HG02943 (cell line): ENCODE data around the gene SPTY2D1.
"Not testable (repeated sequence)": the region's sequence is repeated elsewhere in the genome, so short reads cannot be mapped to it uniquely, and the experiment has no call there.

Experiments
- ATAC-seq: cut with Tn5 transposase; IDR thresholded peaks from one replicate; pipeline ENCODE4 v1.9.1; 2021; ENCODE audit warnings: mild to moderate bottlenecking, low read depth, moderate library complexity; ENCODE audit not compliant: unreplicated experiment

SPTY2D1 gene

DNA sequence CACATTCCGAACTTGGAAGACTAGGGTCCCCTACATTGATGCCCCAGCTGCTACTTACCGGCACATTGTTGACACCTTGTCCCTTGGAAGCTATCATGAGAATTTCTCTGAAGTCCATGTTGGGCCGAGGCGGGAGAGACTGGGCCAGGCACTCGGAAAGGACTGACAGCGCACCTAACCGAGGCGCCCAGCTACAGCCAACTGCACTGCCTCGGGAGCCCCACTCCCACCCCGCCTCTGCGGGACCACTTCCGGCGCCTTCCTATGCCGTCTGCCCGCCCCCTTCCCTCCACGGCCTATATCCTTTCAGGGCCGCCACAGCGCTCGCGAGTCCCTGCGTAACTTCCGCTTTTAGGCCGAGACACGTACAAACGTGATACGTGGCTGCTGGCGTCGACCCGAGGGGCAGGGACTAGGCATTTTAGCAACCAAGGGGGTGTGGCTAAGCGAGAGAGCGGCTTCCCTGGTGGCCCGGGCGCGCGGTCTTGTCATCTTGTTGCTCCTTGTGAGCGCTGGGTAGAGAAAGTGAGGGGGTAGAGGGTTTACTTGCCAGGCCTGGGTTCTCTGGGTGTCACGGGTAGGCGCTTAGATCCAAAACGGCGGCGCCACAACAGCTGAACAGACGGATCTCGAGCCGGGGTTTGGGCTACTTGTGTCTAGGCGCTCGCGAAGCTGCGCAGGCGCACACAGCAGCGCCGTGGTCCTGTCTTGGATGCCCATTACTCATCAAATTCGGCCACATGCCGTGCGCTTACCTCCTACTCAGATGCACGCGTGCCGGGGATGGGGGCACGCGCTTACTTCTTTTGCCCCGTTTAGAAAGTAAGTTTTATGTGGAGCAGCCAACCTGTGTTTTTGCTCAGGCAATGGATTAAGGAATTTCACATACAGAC, at the start of gene SPTY2D1:
TSS of gene SPTY2D1 (minus strand) at position 203 of the 893 bp plus-strand sequence. CDS start at position 118, 85 bp downstream.
- ATAC-seq: peak; percentile 92

DNA sequence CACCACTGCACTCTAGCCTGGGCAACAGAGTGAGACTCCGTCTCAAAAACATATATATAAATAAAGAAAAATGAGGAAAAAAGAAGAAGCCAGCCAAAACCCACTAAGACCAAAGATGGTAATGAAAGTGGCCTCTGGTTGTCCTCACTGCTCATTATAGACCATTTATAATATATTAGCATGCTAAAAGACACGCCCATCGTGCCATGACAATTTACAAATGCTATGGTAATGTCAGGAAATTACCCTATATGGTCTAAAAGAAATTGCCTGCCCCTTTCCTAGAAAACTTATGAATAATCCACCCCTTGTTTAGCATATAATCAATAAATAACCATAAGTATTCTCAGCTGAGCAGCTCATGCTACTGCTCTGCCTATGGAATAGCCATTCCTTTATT, 48.3 kb upstream of the SPTY2D1 start:
- no peak for ATAC-seq

DNA sequence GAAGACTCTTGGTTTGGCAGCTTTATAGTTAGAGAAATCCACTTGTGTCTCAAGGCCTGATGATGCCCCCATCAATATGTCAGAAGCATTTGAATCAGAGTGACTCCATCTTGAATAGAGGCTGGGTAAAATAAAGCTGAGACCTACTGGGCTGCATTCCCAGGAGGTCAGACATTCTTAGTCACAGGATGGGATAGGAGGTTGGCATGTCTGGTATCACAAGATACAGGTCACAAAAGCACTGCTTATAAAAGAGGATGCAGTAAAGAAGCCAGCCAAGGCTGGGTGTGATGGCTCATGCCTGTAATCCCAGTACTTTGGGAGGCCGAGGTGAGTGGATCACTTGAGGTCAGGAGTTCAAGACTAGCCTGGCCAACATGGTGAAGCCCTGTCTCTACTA, 47.8 kb upstream of the SPTY2D1 start:
- not testable (repeated sequence) for ATAC-seq

GRCh38 chr11:18677560-18677959, 43.4 kb upstream of the SPTY2D1 start:
- ATAC-seq: no peak

DNA sequence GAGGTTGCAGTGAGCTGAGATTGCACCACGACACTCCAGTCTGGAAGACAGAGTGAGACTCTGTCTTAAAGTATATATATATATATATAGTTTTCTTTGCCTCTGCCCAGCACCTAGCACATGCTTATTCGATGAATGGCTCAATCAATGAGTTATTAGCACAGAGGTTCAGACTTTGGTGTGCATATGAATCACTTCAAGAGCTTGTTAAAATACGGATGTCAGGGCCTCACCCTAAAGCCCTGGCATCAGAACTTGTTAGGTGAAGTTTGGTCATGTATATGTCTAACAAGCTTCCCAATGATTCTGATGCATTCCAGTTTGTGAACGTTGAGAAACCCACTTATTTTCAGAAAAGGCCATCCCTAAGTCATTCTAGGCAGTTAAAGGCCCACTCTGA, 42.7 kb upstream of the SPTY2D1 start:
- no peak for ATAC-seq

DNA sequence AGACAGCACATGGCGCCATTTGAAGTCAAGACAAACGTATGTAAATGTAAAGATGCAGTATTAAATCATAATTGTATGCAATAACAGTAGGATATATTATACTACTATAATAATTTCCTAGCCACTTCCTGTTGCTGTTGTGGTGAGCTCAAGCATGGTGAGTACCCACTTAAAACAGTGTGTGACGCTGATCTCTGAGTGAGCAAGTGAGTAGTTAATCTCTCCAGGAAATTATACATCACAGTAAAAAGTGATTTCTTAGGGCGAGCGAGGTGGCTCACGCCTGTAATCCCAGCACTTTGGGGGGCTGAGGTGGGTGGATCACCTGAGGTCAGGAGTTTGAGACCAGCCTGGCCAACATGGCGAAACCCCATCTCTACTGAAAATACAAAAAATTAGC, 38.1 kb upstream of the SPTY2D1 start:
- not testable (repeated sequence) for ATAC-seq

DNA sequence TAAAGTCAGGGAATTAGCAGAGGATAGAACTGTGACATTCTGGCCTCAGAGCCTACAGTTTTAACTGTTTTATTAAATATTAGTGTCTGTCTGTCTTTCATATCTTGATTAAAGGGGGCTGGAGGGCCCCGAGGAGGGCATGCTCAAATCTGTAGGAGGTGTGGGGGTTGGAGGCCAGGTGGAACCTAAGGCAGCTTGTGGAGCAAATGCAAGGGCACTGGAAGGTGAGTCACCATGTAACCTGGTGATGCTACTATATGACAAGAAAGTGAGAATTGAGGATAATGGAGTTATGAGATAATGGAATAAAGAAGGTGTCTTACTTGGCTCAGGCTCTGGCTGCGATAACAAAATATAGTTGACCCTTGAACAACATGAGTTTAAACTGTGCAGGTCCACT, 37.1 kb upstream of the SPTY2D1 start:
- no peak for ATAC-seq

DNA sequence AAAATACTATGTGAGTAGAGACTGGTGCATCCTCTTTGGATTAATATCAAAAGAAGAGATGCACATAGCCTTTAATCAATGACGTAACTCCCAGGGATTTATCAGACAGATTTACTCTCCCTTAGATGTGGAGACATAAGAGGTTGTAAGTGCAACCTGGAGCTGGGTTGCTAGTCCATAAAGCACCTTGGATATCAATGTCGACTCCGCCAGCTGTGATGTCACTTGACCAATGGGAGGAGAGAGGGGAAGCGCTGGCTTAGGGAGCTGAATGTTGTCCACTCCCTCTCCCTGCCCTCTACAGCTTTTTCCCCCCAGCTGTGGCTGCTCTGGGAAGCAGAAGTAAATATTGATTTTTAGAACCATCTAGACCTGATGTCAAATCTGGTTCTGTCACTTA, 35.6 kb upstream of the SPTY2D1 start:
- ATAC-seq: no peak

- no peak for ATAC-seq
These were observed 35.1 kb upstream of the SPTY2D1 start for GRCh38 chr11:18669219-18669596.

GRCh38 chr11:18668131-18668530, 34.0 kb upstream of the SPTY2D1 start:
- no peak for ATAC-seq

DNA sequence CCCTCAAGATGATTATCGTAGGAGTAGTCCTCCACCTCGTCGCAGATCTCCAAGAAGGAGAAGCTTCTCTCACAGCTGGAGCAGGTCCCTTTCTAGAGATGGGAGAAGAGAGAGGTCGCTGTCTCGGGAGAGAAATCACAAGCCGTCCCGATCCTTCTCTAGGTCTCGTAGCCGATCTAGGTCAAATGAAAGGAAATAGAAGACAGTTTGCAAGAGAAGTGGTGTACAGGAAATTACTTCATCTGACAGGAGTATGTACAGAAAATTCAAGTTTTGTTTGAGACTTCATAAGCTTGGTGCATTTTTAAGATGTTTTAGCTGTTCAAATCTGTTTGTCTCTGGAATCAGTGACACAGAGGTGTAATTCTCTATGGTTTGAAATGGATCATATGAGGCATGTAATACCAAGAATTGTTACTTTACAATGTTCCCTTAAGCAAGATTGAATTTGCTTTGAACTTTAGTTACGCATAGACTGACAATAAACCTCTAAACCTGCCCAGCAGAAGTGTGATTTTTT, 31.3 kb upstream of the SPTY2D1 start:
- ATAC-seq: not testable (repeated sequence)

GRCh38 chr11:18657673-18658072, 23.5 kb upstream of the SPTY2D1 start:
- no peak for ATAC-seq

- ATAC-seq: no peak
These were observed 16.9 kb upstream of the SPTY2D1 start for GRCh38 chr11:18650859-18651557.

GRCh38 chr11:18650353-18650752, 16.2 kb upstream of the SPTY2D1 start:
- no peak for ATAC-seq

- ATAC-seq: not testable (repeated sequence)
These were observed 8.9 kb upstream of the SPTY2D1 start for GRCh38 chr11:18643034-18643433.

- ATAC-seq: no peak
These were observed 7.5 kb upstream of the SPTY2D1 start for GRCh38 chr11:18641677-18642076.

DNA sequence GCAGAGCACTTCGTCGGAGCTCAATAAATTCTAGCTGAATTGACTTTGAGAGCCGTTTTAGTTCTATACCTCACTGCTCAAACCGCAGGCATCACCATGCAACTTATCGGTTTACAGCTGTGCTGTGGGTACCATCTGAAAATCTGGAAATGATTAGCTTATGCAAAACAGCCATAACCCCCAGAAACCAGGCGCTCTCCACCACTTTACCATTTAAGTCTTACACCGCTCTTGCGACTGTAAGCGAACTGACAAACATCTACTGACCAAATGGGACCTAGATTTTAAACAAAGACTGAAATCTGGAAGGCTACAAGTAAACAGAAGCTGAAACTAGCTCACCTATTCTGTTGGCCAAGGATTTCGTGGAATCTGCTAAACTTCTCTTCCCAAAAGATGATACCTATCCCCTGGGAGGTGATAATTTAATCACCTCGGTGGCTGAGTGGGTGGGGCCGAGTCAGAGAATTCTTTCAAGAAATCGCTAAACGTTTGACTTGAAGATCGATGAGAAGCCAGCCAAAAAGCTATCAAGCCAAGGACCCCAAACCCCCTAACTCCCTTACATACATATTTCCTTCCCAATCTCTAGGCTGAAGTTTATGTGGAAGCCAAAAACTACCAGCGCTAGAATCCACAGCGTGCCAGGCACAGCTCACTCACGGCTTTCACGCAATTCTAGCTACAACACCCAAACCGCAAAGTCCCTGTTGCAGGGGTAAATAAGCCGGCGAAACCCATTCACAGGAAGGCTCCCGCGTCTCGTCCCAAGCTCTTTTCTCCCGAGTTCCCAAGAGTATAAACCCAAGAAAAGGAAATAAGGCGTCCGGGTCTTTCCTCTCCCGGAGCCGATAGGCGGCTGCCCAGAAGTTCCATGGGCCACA, 644 bp downstream of the SPTY2D1 start:
- ATAC-seq: peak; percentile 64

DNA sequence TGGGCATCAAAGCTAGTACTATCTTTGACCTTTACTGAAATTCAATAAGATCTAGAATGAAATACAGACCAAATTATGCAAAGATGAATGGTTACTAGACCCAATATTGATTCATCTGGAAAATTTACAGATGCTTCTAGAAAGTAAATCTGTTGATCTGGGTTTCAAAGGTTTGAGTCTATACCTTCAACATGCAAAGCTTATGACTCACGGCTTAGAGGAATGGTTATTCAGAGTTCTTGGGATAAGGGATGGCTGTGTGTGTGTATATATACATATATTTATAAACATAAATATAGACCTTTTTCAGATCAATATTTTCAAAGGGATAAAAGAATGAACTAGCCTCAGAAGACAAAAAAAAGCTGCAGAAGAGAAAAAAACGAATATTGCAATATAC, 1.3 kb downstream of the SPTY2D1 start:
- no peak for ATAC-seq

DNA sequence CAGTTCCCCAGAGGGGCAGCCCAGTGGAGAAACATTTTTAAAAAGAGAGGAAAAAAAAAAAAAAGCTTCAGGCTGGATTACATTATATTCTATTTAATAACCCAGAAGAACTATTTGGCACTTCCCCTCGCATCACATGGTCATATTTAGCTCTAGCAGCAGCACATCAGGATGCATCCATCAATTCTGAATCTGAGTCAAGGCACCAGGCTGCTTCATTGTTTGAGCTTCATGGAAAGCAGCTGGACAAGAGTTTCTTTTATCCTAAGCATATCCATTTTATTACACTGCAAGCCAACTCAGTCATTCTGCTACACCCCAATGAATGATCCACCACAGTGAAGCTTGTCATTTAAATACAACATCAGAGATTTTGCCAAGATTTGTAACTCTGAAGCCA, 10.0 kb downstream of the SPTY2D1 start:
- no peak for ATAC-seq

- no peak for ATAC-seq
These were observed 10.4 kb downstream of the SPTY2D1 start for GRCh38 chr11:18623707-18624106.
